Measurements from ENCODE around the gene PURA. TPM values are rescaled to one million over a fixed set of nuclear protein-coding genes. Genes with fewer than 3 reads are reported as not detected.

The PURA gene
- total and polyA plus RNA-seq, 2 of the 13 experiments (the other 11 are each of a cell fraction or from before 2014, with no cell fraction given), result 2.0 to 5.0 TPM

- TF ChIP-seq KDM5A (IDR thresholded peaks at IDR 0.05; ENCODE audit: borderline replicate concordance, low read length) (no peak), PCBP2 (optimal IDR thresholded peaks at IDR 0.05; ENCODE audit: low read depth, low read length, poor library complexity, severe bottlenecking) (no peak)
- TF ChIP-seq, protein P1, sequence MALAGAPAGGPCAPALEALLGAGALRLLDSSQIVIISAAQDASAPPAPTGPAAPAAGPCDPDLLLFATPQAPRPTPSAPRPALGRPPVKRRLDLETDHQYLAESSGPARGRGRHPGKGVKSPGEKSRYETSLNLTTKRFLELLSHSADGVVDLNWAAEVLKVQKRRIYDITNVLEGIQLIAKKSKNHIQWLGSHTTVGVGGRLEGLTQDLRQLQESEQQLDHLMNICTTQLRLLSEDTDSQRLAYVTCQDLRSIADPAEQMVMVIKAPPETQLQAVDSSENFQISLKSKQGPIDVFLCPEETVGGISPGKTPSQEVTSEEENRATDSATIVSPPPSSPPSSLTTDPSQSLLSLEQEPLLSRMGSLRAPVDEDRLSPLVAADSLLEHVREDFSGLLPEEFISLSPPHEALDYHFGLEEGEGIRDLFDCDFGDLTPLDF (CRISPR knock-in tag; IDR thresholded peaks at IDR 0.05), result no peak
Measured at GRCh38 chr5:140135127-140135526, 21.2 kb downstream of the PURA start (continued).

GRCh38 chr5:140136624-140137023, 22.7 kb downstream of the PURA start:
- intact Hi-C loops (cut with micrococcal nuclease; ENCODE audit: unreplicated experiment) (no loop called here), in situ Hi-C loops (cut with HindIII; ENCODE audit: extremely low pct_ligation_motif_present, low pct_unique_long_range_greater_than_20kb) (no loop called here)
- no peak for TF ChIP-seq ZNF83 (CRISPR knock-in tag; IDR thresholded peaks at IDR 0.05; ENCODE audit: borderline replicate concordance)
- TF ChIP-seq AKNA (CRISPR knock-in tag; IDR thresholded peaks at IDR 0.05; ENCODE audit: borderline replicate concordance), result no peak
- TF ChIP-seq ZSCAN20 (CRISPR knock-in tag; IDR thresholded peaks at IDR 0.05; ENCODE audit: borderline replicate concordance), result no peak
- TF ChIP-seq ZNF724P (CRISPR knock-in tag; IDR thresholded peaks at IDR 0.05; ENCODE audit: borderline replicate concordance), result no peak
- Histone ChIP-seq H3K27ac (ENCODE audit: extremely low read length, insufficient read depth, low read length) (no peak overlapping the region), H3K36me3 (replicated peaks in 1 of 2; ENCODE audit: control insufficient read depth in 1 of 2, insufficient read depth in 2 of 2, low read length in 2 of 2) (no peaks in the 10 kb centered on the region), H2AFZ (ENCODE audit: low read length) (no peak overlapping the region), H3K4me2 (ENCODE audit: low read depth, low read length) (no peak overlapping the region), H3K9me3 (ENCODE audit: low read length) (no peaks in the 10 kb centered on the region), H3K27me3 (ENCODE audit: control insufficient read depth in 1 of 2, insufficient read depth in 2 of 2, low read length in 2 of 2) (no peaks in the 10 kb centered on the region; a peak in 1 of 5 replicates), H3K79me2 (ENCODE audit: insufficient read depth, low read length) (peaks cover 2% of the 10 kb centered on the region), H3K9ac (ENCODE audit: insufficient read depth, low read depth, low read length) (no peak overlapping the region), H3K4me3 (replicated peaks in 1 of 3; ENCODE audit: insufficient read depth in 1 of 3, low read depth in 2 of 3, low read length in 3 of 3) (no peak overlapping the region), H4K20me1 (ENCODE audit: insufficient read depth, low read length) (peaks cover 7% of the 10 kb centered on the region; the same call in 1 of the 2 replicates), H3K4me1 (ENCODE audit: insufficient read depth, low read length) (peaks cover 15% of the 10 kb centered on the region)
- ChIA-PET CTCF (ENCODE audit: low intra/inter-chr PET ratio, low total read pairs) (no interaction called here), POLR2A (no interaction called here)
- FAIRE-seq (no peak), ATAC-seq (no peak), DNase-seq (ENCODE audit: low spot score) (no peak)
- 100% methylated on average over 1 of the region's 1 CpG for whole genome bisulfite sequencing (ENCODE audit: low lambda C conversion rate)
- BruUV-seq (replicated peaks), result no TSS peak
